ENCODE measurements around the gene FBXO36.

DNA sequence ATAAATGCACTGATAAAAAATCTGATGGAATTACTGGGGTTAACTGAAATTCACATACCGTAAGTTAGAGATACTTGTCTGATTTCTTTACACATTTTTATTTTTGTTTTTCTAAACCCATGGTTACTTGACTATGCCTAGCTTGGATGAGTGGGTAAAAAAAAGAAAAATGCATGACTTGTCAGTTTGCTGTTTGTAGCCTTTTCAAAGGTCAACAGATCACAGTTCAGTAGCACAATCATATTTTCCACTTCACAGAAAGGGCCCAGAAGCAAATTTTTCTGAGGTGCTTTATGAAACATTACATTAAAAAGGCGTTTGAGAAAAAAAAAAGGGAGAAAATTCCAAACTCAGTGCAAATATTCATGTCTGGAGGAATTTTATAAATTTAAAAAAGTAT lies 130.0 kb downstream of the FBXO36 start:
- TF ChIP-seq, protein P1, sequence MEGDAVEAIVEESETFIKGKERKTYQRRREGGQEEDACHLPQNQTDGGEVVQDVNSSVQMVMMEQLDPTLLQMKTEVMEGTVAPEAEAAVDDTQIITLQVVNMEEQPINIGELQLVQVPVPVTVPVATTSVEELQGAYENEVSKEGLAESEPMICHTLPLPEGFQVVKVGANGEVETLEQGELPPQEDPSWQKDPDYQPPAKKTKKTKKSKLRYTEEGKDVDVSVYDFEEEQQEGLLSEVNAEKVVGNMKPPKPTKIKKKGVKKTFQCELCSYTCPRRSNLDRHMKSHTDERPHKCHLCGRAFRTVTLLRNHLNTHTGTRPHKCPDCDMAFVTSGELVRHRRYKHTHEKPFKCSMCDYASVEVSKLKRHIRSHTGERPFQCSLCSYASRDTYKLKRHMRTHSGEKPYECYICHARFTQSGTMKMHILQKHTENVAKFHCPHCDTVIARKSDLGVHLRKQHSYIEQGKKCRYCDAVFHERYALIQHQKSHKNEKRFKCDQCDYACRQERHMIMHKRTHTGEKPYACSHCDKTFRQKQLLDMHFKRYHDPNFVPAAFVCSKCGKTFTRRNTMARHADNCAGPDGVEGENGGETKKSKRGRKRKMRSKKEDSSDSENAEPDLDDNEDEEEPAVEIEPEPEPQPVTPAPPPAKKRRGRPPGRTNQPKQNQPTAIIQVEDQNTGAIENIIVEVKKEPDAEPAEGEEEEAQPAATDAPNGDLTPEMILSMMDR (IDR thresholded peaks at IDR 0.05; ENCODE audit: low read length), result no peak
- TF ChIP-seq EZH2phosphoT487 (IDR thresholded peaks at IDR 0.05; ENCODE audit: low read length), result no peak

Data from MM.1S (cell line).